LHCN-M2 (cell line): ENCODE data around the gene NHLH1. TPM values are rescaled to one million over a fixed set of nuclear protein-coding genes. Genes with fewer than 3 reads are reported as not detected.

Source experiments
- DNase-seq: peaks from one replicate; pipeline ENCODE4 v3.0.0-alpha.2; 2012; ENCODE audit warnings: low read depth
- total RNA-seq: library from RNA; depleted of rRNA; stranded (reverse); fragments of >200 nt; gene quantifications from 2 replicates; pipeline ENCODE4 v1.2.3, GENCODE V29; 2014

NHLH1 gene
- total RNA-seq, 1 experiment from 2014 or later, result not detected

DNA sequence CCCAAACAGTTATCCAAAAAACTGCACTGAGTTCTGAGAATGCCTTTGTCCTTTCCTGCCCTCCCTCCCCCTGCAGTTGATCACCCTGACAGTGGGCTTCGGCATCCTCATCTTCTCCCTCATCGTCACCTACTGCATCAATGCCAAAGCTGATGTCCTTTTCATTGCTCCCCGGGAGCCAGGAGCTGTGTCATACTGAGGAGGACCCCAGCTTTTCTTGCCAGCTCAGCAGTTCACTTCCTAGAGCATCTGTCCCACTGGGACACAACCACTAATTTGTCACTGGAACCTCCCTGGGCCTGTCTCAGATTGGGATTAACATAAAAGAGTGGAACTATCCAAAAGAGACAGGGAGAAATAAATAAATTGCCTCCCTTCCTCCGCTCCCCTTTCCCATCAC lies 8.8 kb upstream of the NHLH1 start:
- DNase-seq, result no peak

DNA sequence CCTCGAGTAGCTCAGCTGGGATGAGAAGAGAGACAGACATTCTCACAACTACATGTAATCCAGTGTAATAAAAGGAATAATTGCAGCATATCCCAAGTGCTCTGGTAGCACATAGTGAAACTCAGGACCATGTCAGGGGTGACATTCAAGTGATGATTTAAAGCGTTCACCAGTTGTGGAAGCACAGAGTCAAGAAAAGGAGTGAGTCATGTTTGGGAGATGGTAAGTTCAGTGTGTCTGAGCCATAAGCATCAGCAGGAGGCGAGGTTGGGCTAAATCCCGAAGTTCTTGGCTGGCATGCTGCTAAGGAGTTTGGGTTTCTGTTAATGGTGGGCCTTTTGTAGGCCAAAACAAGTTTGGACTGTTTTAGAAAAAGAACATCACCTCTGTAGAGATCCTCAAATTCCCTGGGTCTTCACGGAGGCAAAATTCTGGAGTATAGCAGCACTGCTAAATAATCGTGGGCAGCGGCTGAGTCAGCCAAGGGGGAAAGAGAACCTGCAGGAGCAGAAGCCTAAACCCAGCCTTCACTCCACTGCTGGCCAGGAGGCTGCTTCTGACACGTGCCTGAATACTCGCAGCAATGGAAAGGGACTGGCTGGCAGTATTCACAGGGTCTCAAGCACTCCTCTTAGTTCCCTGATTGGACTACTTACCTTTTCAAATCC lies 7.2 kb upstream of the NHLH1 start:
- DNase-seq, result peak; percentile 64

DNA sequence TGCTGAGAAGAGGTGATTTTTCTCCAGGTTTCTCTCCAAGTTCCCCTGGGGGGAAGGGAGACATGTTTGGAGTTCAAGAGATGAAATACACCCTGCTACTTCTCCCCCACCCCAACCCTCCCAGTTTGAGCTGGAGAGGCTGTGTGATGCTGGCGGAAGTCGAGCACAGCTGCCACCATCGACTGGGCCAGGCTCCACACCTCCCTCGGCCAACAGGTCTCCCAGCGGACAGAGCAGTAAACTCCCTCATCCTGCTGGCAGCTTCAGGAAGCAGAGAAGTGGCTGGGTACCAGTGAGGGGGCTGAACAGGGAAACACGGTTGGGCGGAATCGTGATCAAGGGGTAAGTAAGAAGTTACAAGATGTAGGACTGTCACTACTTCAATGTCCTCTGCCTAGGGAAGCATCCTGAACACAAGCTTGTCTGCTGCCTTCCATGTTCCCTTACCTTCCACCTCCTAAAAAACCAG lies 6.6 kb upstream of the NHLH1 start:
- DNase-seq, result no peak

DNA sequence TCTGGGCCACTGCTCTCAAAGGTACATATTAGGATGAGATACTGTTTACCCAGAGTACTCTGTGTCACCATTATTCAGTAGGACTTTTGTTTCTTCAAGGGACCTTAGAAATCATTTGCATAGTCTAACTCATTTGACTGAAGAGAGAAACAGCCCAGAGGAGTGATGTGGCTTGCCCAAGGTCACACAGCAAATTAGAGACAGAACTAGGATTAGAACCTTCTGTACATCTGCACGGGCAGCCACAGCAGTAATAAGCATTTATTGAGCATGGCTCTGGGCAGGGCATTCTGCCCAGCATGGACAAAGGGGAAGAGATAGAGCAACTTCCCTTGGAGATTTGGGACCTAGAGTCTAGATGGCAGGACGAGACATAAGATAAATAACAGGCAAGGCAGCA lies 5.7 kb upstream of the NHLH1 start:
- DNase-seq, result no peak

DNA sequence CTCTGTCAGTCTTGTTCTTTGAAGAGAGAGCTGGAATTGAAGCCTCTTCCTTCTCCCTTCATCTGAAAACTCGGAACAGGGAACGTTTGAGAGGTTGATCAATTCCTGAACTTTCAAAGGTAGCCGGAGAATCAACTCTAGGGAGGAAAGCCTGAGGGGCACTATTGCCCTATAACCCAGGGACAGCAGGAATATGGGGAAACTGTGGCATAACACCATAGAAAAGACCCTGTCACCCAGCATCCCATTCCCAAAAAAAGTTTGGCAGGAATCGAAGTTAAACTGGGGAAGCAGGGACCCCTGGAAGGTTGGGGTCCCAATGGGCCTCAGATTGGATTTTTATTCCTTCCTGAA lies 5.1 kb upstream of the NHLH1 start:
- no peak for DNase-seq

DNA sequence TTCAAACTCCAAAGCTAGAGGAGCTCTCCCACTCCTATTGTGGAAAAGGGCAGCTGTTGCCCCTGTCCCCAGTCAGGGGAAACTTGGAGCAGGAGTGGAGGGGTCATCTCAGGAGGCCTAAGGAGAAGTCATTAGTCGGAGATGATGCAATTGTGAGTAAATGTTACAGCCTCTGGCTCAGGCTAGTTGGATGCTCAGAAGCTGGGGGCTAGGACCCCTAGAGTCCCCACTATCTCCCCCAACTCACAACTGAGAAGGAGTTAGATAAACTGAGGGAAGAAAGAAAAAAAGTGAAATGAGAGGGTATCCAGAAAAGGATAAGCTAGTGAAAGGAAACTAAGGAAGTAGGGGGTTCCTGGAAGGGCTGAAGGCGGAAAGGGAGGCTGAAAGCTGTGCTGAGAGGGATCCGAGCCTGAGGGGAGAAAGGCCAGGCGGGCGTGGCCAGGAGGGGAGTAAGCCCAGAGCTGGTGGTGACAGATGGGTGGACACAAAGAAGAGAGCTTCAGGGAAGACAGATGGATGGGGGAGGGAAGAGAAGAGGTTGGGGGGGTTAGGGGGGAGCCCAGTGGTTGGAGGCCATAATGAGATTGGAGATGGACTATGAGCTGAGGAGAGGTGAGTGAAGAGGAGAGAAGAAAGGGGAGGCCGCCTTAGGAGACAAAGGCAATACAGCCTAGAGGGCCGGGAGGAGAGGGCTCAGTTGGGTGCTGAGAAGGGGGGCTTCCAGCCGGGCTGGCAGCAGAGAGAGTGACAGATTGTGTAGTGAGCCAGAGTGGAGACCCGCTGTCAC lies 4.5 kb upstream of the NHLH1 start:
- DNase-seq, result no peak

DNA sequence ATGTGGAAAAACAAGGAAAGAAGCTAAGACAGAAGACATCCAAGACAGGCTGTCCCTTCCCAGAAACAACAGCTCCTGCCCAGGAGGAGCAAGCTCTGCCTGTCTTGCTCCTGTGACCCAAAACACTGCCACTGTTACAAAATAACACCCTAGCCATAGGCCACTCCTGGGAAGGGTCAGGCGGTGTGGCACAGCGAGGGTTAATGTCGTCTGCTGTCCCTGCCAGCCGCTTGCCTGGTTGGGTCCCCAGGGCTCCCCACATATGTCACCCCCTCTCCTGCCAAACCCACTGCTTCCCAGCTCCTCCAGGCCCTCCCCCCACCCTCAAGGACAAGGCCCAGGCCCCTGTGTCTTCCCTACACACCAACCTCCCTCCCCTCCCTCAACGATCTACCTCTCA lies 3.9 kb upstream of the NHLH1 start:
- DNase-seq, result no peak

DNA sequence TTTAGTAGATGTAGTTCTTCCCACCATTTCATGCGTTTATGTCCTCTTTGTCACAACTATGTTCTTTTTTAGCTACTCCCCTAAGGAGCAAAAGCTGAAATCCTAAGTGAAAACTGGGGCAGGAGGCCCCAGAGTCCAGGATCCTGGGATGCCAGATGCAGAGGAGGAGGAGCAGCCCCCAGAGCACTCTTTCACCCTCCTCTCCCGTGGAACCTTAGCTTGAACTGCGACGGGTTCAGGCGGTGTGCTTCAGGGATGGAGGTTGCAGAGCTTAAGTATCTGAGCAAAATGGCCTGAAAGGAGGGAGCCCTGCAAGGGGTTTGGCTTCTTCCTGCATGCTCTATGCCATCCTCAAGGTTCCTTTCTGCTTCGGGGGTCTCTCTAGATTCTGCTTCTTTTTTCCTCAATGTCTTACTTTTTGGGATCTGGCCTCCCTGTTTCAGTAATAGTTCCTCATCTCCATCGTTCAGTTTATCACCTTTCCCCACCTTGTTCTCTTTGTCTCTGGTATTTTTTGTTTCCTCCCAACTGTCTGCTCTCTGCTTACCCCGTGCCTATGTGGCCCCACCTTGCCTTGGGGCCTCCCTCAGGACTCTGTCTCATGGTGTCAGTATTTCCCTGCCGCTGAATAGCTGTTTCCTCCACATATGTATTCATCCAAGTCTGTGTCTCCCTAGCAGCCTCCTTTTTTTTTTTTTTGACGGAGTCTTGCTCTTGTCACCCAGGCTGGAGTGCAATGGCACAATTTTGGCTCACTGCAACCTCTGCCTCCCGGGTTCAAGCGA lies 2.7 kb upstream of the NHLH1 start:
- DNase-seq, result no peak

DNA sequence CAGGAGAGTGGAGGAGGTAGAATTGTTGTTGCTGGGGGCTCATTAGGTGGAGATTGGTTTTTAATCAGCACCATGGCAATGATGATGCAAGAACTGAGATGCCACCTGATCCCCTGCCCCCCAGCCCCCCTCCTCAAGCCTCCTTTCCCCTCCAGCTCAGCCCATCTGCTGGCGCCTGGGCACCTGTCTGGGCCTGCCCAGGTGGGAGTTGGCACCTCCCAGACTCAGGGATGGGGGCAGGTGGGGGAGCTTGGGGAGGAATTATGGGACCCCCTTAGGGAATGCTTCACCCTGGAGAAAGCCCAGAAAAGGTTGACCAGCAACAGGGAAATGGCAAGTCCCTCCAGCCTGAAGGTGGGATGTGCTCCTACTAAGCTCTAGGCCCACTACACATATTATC lies 1.5 kb upstream of the NHLH1 start:
- DNase-seq, result no peak

DNA sequence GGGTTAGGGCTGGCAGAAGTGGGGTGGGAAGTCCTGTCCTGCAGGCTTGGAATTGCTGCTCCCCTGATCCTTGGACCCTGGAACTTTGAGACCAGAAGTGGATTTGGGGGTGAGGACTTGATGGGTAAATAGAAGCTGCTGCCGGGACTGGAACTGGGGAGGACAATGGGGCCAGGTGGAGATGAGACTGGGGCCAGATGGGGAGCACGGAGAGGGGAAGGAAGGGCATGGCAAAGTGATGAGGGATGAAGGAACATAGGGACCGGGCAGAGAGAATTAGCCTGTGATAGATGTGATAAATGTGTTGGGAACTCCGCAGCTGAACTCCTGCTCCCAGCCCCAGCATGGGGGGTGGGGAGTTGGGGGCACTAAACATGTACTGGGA lies 637 bp downstream of the NHLH1 start:
- no peak for DNase-seq

DNA sequence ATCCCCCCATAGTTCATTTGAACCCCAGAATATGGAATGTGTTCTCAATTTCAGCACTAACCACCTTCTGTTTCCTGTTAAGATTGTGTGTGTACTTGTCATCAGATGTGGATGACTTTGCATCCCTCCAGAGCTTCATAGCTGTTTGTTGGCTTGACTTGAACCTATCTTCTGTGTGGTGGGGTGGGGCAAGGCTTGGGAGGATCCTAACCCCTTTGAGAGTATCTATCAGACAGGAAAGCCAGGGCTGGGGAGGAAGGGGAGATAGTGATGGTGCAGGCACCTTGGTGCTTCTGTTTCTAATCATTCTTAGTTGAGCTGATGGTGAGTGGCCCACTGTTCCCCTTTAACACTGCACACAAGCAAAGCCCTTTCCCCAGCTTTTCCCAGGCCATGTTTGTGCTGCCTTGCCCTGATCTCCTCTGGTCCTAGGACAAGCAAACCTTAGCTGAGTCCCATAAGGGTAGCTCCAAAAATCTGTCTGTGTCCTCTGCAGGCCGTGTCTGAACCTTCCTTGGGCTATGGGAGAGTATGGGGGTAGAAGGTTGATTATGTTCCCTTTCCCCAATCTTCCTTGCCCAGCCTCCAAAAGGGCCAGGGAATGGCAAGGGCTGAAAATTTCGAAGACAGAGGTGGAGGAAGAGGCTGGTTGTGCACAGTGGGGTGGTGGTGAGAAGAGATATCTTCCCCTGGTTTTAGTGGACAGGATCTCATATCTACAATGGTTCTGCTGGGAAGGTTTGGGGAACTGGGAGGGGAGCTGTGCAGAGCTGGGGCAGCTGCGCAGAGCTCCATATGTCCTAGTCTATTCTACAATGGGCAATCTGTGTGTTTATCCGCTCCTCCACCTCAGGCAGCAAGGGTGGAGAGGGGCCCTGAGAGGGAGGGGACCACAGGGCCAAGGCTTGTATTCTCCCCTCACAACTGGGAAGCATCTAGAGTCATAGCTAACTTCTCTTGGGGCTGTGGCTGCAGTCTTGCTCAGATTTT lies 1.4 kb downstream of the NHLH1 start:
- DNase-seq, result no peak

DNA sequence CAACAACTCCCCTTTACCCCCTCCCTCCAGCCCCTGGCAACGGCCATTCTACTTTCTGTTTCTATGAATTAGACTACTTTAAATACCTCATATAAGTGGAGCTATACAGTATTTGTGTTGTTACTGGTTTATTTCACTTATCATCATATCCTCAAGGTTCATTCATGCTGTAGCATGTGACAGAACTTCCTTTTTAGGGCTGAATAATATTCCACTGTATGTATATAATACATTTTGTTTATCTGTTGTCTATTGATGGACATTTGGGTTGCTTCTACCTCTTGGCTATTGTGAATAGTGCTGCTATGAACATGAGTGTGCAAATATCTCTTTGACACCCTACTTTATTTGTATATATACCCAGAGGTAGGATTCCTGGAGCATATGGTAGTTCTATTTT lies 2.2 kb downstream of the NHLH1 start:
- no peak for DNase-seq

DNA sequence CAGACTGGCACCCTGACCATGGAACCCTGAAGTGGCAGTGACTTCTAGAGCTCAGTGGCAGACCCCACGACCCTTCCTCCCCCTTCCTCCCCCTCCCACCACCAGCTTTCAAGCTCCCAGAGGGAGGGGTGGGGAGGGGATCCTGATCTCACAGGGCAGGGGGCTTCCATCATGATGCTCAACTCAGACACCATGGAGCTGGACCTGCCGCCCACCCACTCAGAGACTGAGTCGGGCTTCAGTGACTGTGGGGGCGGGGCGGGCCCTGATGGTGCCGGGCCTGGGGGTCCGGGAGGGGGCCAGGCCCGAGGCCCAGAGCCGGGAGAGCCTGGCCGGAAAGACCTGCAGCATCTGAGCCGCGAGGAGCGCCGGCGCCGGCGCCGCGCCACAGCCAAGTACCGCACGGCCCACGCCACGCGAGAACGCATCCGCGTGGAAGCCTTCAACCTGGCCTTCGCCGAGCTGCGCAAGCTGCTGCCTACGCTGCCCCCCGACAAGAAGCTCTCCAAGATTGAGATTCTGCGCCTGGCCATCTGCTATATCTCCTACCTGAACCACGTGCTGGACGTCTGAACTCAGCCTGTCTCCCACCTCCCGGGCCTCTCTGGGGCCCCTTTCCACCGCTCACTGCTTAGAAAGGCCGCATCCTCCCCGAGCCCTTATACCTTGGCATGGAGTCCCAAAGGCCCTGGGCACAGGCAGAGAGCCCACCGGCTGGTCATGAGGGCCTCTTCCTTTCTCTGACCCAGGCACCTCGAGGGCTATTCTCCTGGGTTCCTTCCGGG lies 3.9 kb downstream of the NHLH1 start:
- DNase-seq, result no peak

DNA sequence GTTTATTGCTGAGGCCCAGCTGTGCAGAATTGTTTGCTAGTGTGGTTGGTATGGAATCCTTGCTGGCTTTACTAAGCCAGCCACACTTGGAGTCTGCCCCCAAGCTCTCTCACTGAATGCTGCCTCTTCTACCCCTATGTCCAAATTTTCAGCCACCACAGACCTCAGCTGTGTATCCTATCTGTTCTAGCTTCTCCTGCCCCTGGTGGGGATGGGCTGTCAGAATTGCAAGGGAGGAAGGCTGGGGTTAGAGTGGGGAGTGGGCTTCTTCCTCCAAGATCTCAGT lies 4.4 kb downstream of the NHLH1 start:
- no peak for DNase-seq

DNA sequence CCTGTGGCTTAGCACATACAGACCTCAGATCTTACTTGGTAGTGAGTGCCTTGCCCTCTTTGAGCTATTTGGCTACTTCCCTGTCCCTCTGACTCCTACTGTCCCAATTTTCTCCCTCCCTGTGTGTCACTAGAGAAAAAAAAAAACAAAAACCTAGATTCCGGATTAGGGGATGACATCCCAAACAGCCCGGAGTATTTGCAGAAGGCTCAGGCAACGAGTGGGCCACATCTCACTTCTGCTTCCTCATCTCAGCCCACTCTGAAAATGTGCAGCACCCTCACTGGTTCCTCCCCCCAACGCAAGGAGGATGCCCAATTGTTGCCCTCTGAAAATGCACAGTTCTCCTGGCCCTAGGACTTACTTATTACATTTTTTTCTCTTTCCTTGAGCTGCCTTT lies 4.9 kb downstream of the NHLH1 start:
- no peak for DNase-seq

DNA sequence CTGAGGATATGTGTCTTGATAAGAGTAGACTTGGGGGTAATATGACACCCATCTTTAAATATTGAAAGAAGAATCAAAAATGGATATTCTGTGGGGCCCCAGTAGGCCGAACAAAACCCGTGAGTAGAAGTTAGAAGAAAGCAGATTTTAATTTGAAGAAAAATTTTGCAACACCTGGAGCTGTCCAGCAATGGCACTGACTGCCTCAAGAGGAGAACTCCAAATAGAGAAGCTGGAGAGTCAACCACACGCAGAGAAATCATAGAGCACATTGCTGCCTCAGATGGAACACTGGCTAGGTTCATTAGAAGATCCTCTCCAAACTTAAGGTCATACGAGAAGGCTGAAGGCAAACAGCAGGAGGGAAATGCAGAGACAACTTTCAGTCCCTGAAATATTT lies 6.8 kb downstream of the NHLH1 start:
- DNase-seq, result no peak

DNA sequence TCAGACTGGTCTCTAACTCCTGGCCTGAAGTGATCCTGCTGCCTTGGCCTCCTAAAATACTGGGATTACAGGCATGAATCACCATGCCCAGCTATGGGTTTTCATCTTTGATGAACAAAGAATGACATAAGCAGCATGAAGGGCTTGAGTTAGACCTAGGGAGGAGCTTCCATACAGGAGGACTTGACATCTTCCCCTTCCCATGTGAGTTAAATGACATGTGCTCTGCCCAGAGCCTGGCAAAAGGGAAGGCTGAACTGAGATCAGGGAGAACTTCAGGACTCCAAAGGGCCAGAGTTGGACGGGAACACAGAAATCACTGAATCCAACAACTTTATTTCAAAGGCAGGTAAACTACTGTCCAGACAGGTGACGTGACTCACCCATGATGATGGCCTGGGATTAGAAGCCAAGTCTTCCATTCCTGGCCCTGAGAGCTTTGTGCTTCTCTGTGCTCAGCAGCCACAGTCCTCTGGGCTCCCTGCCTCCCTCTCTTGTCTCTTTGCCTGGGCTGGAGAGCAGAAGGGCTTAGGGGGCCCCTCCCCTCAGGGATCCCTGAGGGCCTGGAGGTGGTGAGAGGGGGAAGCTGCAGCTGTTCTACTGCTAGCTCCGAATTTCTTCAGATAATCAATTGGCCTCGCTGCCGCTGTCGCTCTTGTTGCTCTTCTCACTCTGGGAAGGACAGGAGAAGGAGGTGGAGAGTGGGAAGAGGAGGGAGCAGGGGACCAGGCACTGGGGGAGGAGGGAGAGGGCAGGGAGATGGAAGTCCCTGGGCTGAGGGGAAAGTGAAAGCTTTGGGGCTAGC lies 7.6 kb downstream of the NHLH1 start:
- peak; percentile 41 for DNase-seq

DNA sequence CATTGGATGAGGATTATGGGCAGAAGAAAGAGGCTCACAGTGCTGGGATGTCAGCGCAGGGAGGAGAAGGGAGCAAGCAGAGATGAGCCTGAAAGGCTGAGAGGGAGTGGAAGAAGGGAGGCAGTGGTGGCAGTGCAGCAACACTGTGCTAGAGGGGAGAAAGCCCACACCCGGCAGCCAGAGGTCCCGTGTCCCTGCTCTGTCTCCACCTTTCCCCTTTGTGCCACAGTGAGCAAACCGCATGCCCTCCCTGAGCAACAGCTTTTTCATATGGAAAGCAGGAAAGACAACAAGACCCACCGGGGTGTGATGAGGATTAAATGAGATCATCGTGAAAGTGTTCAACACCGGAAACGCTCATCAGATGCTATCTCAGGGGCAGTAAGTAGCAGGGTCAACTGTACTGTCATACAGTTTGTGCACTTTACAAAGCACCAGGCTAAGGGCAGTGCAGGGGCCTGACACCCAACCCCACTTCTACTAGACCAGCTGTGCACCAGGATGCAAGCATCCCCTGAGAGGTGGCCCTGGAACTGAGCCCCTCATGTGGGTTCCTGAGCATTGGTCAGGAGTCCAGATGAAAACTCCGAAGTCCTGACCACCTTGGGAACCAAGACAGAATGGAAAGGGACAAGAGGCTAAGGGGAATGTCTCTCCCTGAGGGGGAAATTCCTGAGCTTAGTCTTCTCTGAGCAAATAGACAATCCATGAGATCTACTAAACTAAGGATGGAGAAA lies 9.1 kb downstream of the NHLH1 start:
- DNase-seq, result peak; percentile 25

DNA sequence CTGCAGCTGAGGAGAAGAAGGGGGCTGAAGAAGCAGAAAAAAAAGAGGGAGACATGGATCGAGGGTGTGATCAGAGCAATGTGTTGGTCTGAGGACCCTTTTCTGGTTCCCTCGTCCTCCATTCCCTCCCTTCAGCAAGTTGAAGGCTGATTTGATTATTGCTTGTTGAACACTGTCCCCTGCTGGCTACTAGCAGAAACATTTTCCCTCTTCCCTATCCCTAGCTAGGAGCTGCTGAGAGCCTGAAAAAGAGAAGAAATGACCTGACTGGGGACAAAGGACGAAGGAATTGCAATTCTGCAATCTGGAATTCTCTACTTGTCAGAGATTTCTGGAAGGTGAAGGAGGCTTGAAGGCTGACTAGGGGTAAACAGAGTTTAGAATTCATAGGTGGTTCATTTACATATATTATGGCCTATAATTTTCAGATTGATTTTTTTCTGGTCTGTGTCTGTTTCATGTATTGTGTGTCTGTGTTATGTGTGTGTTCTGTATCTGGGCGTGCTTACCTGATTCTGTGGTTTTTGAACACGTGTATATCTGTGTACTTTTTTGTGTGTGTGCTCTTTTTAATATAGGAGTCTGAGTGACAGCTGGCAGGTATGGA lies 9.8 kb downstream of the NHLH1 start:
- peak; percentile 63 for DNase-seq
